ENCODE data around the gene CLCNKA. TPM values are rescaled to one million over a fixed set of nuclear protein-coding genes. Genes with fewer than 3 reads are reported as not detected.

The CLCNKA gene
- total RNA-seq, 2 donors from 2014 or later: 0.20 TPM; not detected in 1

DNA sequence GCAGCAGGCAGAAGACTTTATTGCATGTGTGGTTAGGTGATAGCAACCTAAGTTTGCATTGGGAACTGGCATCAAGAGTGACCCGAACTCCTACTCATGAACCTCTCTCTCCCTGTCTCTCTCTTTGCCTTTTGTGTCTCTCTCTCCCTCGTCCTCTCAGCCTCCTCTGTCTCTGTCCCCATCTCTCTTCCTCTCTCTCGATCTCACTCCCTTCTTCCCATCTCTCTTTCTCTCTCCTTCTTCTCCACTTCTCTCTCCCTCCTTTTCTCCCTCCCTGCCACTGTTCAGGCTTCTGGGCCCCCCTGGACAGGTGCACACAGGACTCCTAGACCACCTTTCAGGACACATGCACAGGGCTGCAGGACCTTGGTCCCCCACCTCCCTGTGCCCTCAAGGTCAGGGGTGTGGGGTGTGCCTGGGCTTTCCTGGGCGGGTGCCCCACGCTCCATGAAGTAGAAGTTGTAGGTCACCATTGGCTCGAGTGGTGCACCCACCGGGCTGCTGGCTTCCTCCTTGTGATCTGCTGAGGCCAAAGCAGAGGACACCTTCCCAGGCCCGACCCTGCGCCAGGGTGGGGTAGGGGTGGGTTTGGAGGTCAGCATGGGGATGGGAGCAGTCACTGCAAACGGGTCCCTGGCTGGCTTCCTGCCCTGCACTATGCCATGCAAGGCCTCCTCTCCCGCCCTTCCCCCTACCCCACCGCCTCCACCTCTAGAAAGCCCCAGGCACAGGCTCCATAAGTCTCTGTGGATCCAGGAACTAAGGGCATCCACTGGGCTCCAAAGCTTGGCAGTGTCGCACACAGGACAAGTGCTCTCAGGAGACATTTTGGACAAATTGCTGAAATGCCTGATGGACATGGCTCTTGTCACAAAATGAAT, 32.7 kb upstream of the CLCNKA start:
- H3K4me1 ChIP-seq: no peaks in the 10 kb centered on the region
- TF ChIP-seq, protein P1, sequence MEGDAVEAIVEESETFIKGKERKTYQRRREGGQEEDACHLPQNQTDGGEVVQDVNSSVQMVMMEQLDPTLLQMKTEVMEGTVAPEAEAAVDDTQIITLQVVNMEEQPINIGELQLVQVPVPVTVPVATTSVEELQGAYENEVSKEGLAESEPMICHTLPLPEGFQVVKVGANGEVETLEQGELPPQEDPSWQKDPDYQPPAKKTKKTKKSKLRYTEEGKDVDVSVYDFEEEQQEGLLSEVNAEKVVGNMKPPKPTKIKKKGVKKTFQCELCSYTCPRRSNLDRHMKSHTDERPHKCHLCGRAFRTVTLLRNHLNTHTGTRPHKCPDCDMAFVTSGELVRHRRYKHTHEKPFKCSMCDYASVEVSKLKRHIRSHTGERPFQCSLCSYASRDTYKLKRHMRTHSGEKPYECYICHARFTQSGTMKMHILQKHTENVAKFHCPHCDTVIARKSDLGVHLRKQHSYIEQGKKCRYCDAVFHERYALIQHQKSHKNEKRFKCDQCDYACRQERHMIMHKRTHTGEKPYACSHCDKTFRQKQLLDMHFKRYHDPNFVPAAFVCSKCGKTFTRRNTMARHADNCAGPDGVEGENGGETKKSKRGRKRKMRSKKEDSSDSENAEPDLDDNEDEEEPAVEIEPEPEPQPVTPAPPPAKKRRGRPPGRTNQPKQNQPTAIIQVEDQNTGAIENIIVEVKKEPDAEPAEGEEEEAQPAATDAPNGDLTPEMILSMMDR (IDR thresholded peaks at IDR 0.05): no peak
- DNase-seq (ENCODE audit: low spot score): no peak
- H3K27ac ChIP-seq: no peak overlapping the region
- no peak overlapping the region for H3K4me3 ChIP-seq
- H3K9me3 ChIP-seq: no peaks in the 10 kb centered on the region
- no peaks in the 10 kb centered on the region for H3K36me3 ChIP-seq
- no peaks in the 10 kb centered on the region for H3K27me3 ChIP-seq

DNA sequence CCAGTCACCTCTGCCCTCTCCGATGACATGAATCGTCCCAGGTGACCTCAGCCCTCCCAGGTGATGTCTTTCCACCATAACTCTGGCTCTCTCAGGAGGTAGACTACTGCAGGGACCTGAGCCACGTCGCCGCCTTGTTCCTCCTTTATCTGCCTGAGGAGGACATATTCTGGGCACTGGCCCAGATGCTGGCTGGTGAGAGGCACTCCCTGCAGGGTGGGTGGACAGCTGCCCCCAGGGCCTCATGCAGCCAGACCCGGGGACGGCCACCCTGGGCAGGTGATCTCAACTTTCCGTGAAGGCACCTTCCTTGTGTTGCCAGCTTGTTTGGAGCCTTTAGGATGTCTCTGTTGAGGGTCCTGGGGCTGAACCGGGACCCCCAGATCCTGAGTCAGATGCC, 32.1 kb upstream of the CLCNKA start:
- TF ChIP-seq, protein P1 (IDR thresholded peaks at IDR 0.05): no peak
- Histone ChIP-seq H3K4me3 (no peak overlapping the region), H3K4me1 (no peaks in the 10 kb centered on the region), H3K27ac (no peak overlapping the region), H3K9me3 (no peaks in the 10 kb centered on the region), H3K27me3 (no peaks in the 10 kb centered on the region), H3K36me3 (no peaks in the 10 kb centered on the region)
- no peak for DNase-seq (ENCODE audit: low spot score)

DNA sequence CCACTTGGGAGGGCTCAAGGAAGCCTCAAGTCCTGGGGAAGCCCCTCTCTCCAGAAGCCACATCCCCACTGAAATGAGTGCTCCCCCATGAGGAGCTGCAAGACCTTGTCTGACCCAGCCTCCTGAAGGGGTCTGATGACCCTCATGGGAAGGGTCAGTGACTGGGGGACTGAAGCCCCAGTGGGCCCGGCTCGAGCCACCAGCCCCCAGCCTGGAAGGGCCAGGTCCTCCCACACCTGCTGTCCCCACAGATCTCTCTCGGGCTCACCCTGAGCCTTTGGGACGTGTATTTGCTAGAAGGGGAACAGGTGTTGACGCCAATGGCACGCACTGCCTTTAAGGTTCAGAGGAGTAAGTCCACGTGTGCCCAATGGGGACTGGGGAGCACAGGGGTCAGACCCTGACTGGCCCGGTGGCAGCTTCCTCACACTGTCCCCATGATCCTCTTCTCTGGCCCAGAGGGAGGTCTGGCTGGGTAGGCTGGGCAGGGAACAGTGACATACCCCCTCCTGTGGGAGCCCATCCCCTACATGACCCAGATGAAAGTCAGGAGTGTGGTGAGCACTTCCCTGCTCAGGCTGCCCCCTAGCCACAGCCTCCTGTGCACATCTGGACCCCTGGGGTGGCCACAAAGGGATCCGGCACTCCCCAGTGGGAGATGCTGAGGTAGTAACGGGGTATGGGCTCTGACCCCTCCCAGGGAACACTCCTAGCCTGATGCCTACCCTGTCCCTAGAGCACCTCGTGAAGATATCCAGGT, 30.2 kb upstream of the CLCNKA start:
- H3K27ac ChIP-seq: no peak overlapping the region
- no peaks in the 10 kb centered on the region for H3K27me3 ChIP-seq
- no peak for DNase-seq (ENCODE audit: low spot score)
- TF ChIP-seq, protein P1 (IDR thresholded peaks at IDR 0.05): no peak
- H3K4me3 ChIP-seq: no peak overlapping the region
- no peaks in the 10 kb centered on the region for H3K4me1 ChIP-seq
- no peaks in the 10 kb centered on the region for H3K9me3 ChIP-seq
- no peaks in the 10 kb centered on the region for H3K36me3 ChIP-seq

DNA sequence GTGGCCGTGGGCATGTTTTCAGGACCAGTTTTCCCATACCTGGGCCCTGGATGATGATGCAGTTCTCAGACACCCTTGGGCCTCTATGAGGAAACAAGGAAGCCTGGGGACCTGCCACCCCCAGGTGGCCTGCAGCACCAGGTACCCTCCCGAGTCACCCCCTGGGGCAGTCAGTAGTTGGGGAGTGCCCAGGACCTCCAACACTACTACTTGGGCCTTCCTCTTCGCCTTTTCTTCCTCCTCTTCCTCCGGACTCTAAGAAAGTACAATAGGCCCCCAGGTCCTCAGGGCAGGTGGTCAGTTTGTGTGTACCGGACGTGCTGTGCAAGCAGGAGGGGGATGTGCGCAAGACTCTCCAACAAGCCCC, 29.7 kb upstream of the CLCNKA start:
- TF ChIP-seq, protein P1 (IDR thresholded peaks at IDR 0.05): no peak
- H3K27ac ChIP-seq: no peak overlapping the region
- H3K4me3 ChIP-seq: no peak overlapping the region
- H3K9me3 ChIP-seq: no peaks in the 10 kb centered on the region
- H3K36me3 ChIP-seq: no peaks in the 10 kb centered on the region
- DNase-seq (ENCODE audit: low spot score): no peak
- H3K27me3 ChIP-seq: no peaks in the 10 kb centered on the region
- H3K4me1 ChIP-seq: no peaks in the 10 kb centered on the region

DNA sequence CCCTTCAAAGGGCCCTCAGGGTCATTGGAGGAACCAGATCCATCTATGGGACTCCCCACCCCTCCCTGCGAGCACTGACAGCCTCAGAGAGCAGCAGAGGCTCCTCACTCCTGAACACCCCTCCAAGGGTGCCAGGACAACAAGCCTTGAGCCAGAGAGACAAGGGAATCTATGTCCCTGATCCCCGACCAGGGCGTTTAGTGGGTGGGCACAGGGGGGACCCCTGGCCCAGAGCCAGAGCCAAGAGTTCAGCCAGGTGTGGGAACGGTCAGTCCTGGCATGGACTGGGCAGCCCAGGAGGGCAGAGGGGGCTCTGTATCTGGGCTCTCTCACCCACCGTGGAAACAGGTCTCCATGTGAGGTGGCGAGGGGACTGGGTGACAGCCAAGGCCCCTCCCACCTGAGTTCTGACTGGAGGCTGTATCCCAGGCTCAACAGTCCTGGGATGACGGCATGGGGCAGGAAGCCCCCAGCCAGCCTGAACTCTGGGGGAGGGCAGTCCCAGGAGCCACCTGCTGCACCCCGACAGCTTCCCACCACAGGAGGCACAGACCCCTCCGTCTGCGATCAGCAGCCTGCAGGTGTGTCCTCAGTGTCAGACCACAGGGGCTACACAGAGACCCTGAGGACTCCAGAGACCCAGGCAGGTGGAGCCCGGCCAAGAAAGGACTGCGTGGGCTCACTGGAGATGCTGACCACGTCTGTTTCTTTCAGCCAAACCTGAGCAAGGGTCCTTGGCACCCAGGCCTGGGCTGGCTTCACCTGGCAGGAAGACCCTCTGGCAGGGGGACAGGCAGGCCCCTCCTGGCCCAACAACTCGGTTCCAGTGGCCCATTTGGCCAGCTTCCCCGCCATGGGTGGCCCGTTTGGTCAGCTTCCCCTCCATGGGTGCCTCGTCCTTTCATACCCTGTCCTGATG, 29.0 kb upstream of the CLCNKA start:
- DNase-seq (ENCODE audit: low spot score): no peak
- TF ChIP-seq, protein P1 (IDR thresholded peaks at IDR 0.05): no peak
- no peak overlapping the region for H3K27ac ChIP-seq
- H3K27me3 ChIP-seq: no peaks in the 10 kb centered on the region
- no peaks in the 10 kb centered on the region for H3K4me1 ChIP-seq
- no peaks in the 10 kb centered on the region for H3K9me3 ChIP-seq
- H3K4me3 ChIP-seq: no peak overlapping the region
- no peaks in the 10 kb centered on the region for H3K36me3 ChIP-seq
